ENCODE results near the gene HCN3. TPM values are rescaled to one million over a fixed set of nuclear protein-coding genes. Genes with fewer than 3 reads are reported as not detected.

Gene HCN3
- total RNA-seq, 1 experiment from 2014 or later: 5.4 TPM

DNA sequence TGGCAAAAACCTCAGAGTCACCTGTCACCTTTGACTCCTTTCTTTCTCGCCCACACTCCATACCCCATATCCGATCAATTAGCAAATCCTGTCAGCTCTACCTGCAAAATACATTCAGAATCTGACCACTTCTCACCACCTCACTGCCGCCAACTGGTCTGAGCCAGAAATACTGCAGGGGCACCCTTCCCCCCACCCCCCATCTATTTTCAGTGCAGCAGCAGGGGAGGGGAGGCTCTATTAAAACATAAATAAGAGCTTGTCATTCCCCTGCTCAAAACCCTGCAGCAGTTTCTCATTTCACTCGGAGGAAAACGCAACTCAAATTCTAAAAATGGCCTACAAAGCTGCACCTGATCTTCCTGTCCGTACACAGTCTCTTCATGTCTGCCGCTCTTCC, 20.1 kb downstream of the HCN3 start:
- Histone ChIP-seq H2AFZ (ENCODE audit: low read length) (no peak overlapping the region), H3K4ac (ENCODE audit: low read depth, low read length) (no peak overlapping the region)

More for the DNA sequence above, 20.1 kb downstream of the HCN3 start:
- H4K91ac ChIP-seq (ENCODE audit: insufficient read length, low read depth, low read length): no peak overlapping the region
- no peak for DNase-seq
- no peaks in the 10 kb centered on the region for H3K9me3 ChIP-seq (ENCODE audit: control insufficient read depth, low read depth, low read length)
- H2BK12ac ChIP-seq (ENCODE audit: insufficient read length, low read depth, low read length): no peak overlapping the region
- H4K5ac ChIP-seq (ENCODE audit: insufficient read length, low read depth, low read length): no peak overlapping the region
- peaks cover 12% of the 10 kb centered on the region for H3K23me2 ChIP-seq (ENCODE audit: insufficient read length, low read depth, low read length, poor library complexity, severe bottlenecking)
- H3K9ac ChIP-seq (ENCODE audit: extremely low read depth, insufficient read length, low read length): no peak overlapping the region
- no peak overlapping the region for H3T11ph ChIP-seq (ENCODE audit: low read length)
- no peak overlapping the region for H3K27ac ChIP-seq (ENCODE audit: insufficient read length, low read depth, low read length)
- H2BK5ac ChIP-seq (ENCODE audit: insufficient read length, low read length): no peak overlapping the region
- H4K8ac ChIP-seq (replicated peaks; ENCODE audit: insufficient read length, low read depth, low read length): no peak overlapping the region
- no peak overlapping the region for H2BK20ac ChIP-seq (ENCODE audit: low read depth, low read length, poor library complexity, severe bottlenecking)
- Mint-ChIP-seq H3K27ac (peak overlapping the region in 1 of 3 experiments; percentile 15; a peak in 1 of 7 replicates), H3K4me3 (no peak overlapping the region), H3K36me3 (ENCODE audit: insufficient read depth in 1 of 3, low read depth in 3 of 3) (no peaks in the 10 kb centered on the region), H3K9me3 (no peaks in the 10 kb centered on the region; a peak in 1 of 5 replicates), H3K27me3 (ENCODE audit: low read depth) (peaks cover 18% of the 10 kb centered on the region), H3K4me1 (peaks cover 16 to 32% of the 10 kb centered on the region in 2 experiments)
- no peak overlapping the region for H2BK120ac ChIP-seq (ENCODE audit: low read depth, low read length, poor library complexity, severe bottlenecking)
- no peak overlapping the region for H3K4me2 ChIP-seq (ENCODE audit: insufficient read depth, insufficient read length, low read length)
- WGBS (ENCODE audit: extremely low coverage, insufficient read length, low lambda C conversion rate): no CpG with 5 or more reads among the region's 7 CpGs
- no peak overlapping the region for H2BK15ac ChIP-seq (ENCODE audit: low read depth, low read length)
- H3K79me1 ChIP-seq (ENCODE audit: insufficient read depth, low read depth, low read length, poor library complexity, severe bottlenecking): no peaks in the 10 kb centered on the region
- H3K27me3 ChIP-seq (ENCODE audit: insufficient read depth, low read length): no peaks in the 10 kb centered on the region; the same call in 1 of the 2 replicates
- H3K18ac ChIP-seq (ENCODE audit: insufficient read length, low read depth, low read length): no peak overlapping the region
- no peaks in the 10 kb centered on the region; the same call in 1 of the 2 replicates for H3K4me1 ChIP-seq (ENCODE audit: insufficient read depth, low read length)
- H3K23ac ChIP-seq (ENCODE audit: insufficient read length, low read depth, low read length): no peak overlapping the region
- no peaks in the 10 kb centered on the region for H3K79me2 ChIP-seq (ENCODE audit: insufficient read depth, low read length)
- H3K14ac ChIP-seq (ENCODE audit: insufficient read depth, low read length): no peak overlapping the region
- H2AK5ac ChIP-seq (ENCODE audit: insufficient read length, low read length): no peak overlapping the region
- no peaks in the 10 kb centered on the region for H4K20me1 ChIP-seq (ENCODE audit: control insufficient read depth, insufficient read depth, insufficient read length)
- H3K56ac ChIP-seq (ENCODE audit: insufficient read length, low read depth, low read length): no peak overlapping the region
- TF ChIP-seq, protein P1, sequence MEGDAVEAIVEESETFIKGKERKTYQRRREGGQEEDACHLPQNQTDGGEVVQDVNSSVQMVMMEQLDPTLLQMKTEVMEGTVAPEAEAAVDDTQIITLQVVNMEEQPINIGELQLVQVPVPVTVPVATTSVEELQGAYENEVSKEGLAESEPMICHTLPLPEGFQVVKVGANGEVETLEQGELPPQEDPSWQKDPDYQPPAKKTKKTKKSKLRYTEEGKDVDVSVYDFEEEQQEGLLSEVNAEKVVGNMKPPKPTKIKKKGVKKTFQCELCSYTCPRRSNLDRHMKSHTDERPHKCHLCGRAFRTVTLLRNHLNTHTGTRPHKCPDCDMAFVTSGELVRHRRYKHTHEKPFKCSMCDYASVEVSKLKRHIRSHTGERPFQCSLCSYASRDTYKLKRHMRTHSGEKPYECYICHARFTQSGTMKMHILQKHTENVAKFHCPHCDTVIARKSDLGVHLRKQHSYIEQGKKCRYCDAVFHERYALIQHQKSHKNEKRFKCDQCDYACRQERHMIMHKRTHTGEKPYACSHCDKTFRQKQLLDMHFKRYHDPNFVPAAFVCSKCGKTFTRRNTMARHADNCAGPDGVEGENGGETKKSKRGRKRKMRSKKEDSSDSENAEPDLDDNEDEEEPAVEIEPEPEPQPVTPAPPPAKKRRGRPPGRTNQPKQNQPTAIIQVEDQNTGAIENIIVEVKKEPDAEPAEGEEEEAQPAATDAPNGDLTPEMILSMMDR (conservative IDR thresholded peaks at IDR 0.05): no peak

Measured in H9 (cell line).